ENCODE data around the gene TBKBP1.

GRCh38 chr17:47732399-47733046 lies 38.6 kb downstream of the TBKBP1 start:
- no peak for TF ChIP-seq CTCF (IDR thresholded peaks at IDR 0.05)
- no peak for TF ChIP-seq POLR2A (IDR thresholded peaks at IDR 0.05)
- TF ChIP-seq EP300 (IDR thresholded peaks at IDR 0.05), result no peak

Measured in tibial nerve (tissue), 4 donors.